H9 (cell line): ENCODE measurements around the gene CFAP119. TPM values are rescaled to one million over a fixed set of nuclear protein-coding genes. Genes with fewer than 3 reads are reported as not detected.

Experiments used
- DNase-seq: peaks from one replicate; pipeline ENCODE4 v3.0.0-alpha.2; 2017
- H2AFZ ChIP-seq: one replicate; pipeline ENCODE4 v1.6.1; 2013; ENCODE audit warnings: mild to moderate bottlenecking, low read length, control low read depth, moderate library complexity
- H2AK5ac ChIP-seq: 2 replicates; pipeline ENCODE4 v1.6.1; 2013; ENCODE audit warnings: low read length, control low read depth, mixed read lengths; ENCODE audit not compliant: insufficient read length
- H2BK120ac ChIP-seq: one replicate; pipeline ENCODE4 v1.6.1; 2013; ENCODE audit warnings: low read depth, mild to moderate bottlenecking, low read length, control low read depth, inconsistent platforms; ENCODE audit not compliant: poor library complexity, severe bottlenecking
- H2BK12ac ChIP-seq: 2 replicates; pipeline ENCODE4 v1.6.1; 2013; ENCODE audit warnings: low read length, control low read depth, mixed read lengths, low read depth; ENCODE audit not compliant: insufficient read length
- H2BK15ac ChIP-seq: 2 replicates; pipeline ENCODE4 v1.6.1; 2013; ENCODE audit warnings: low read depth, low read length, control low read depth
- H2BK20ac ChIP-seq: one replicate; pipeline ENCODE4 v1.6.1; 2013; ENCODE audit warnings: low read depth, mild to moderate bottlenecking, low read length, control low read depth, inconsistent platforms; ENCODE audit not compliant: poor library complexity, severe bottlenecking
- H2BK5ac ChIP-seq: 2 replicates; pipeline ENCODE4 v1.6.1; 2013; ENCODE audit warnings: low read length, control low read depth, mixed read lengths; ENCODE audit not compliant: insufficient read length
- H3K14ac ChIP-seq: 2 replicates; pipeline ENCODE4 v1.6.1; 2013; ENCODE audit warnings: low read length, control low read depth; ENCODE audit not compliant: insufficient read depth
- H3K18ac ChIP-seq: 2 replicates; pipeline ENCODE4 v1.6.1; 2013; ENCODE audit warnings: low read depth, mild to moderate bottlenecking, mixed read lengths, low read length, control low read depth; ENCODE audit not compliant: insufficient read length
- H3K23ac ChIP-seq: 2 replicates; pipeline ENCODE4 v1.6.1; 2013; ENCODE audit warnings: low read length, control low read depth, mixed read lengths, low read depth; ENCODE audit not compliant: insufficient read length
- H3K23me2 ChIP-seq: 2 replicates; pipeline ENCODE4 v1.6.1; 2013; ENCODE audit warnings: low read depth, mild to moderate bottlenecking, mixed read lengths, low read length, control low read depth; ENCODE audit not compliant: insufficient read length, poor library complexity, severe bottlenecking
- H3K27ac ChIP-seq: 2 replicates; pipeline ENCODE4 v1.5.1; 2013; ENCODE audit warnings: low read length, control low read depth, mixed read lengths, low read depth; ENCODE audit not compliant: insufficient read length
- H3K27me3 ChIP-seq: 2 replicates; pipeline ENCODE4 v1.6.1; 2013; ENCODE audit warnings: low read length, control low read depth, inconsistent platforms; ENCODE audit not compliant: insufficient read depth
- H3K4ac ChIP-seq: 2 replicates; pipeline ENCODE4 v1.6.1; 2013; ENCODE audit warnings: low read depth, mild to moderate bottlenecking, control low read depth, inconsistent platforms, low read length, moderate library complexity
- H3K4me1 ChIP-seq: 2 replicates; pipeline ENCODE4 v1.6.1; 2013; ENCODE audit warnings: low read length, control low read depth, inconsistent platforms; ENCODE audit not compliant: insufficient read depth
- H3K4me2 ChIP-seq: 2 replicates; pipeline ENCODE4 v1.6.1; 2013; ENCODE audit warnings: low read length, control low read depth, mixed read lengths; ENCODE audit not compliant: insufficient read length, insufficient read depth
- H3K56ac ChIP-seq: 2 replicates; pipeline ENCODE4 v1.6.1; 2013; ENCODE audit warnings: low read depth, mild to moderate bottlenecking, mixed read lengths, low read length, control low read depth; ENCODE audit not compliant: insufficient read length
- H3K79me1 ChIP-seq: 2 replicates; pipeline ENCODE4 v1.6.1; 2013; ENCODE audit warnings: low read depth, mild to moderate bottlenecking, moderate library complexity, low read length, control low read depth, inconsistent platforms; ENCODE audit not compliant: insufficient read depth, poor library complexity, severe bottlenecking
- H3K79me2 ChIP-seq: 2 replicates; pipeline ENCODE4 v1.6.1; 2013; ENCODE audit warnings: low read length, control low read depth, inconsistent platforms; ENCODE audit not compliant: insufficient read depth
- H3K9ac ChIP-seq: 2 replicates; pipeline ENCODE4 v1.6.1; 2013; ENCODE audit warnings: low read length, control low read depth, mixed read lengths; ENCODE audit not compliant: insufficient read length; ENCODE audit errors: extremely low read depth
- H3K9me3 ChIP-seq: one replicate; pipeline ENCODE4 v1.6.1; 2013; ENCODE audit warnings: low read depth, low read length, inconsistent platforms; ENCODE audit not compliant: control insufficient read depth
- H3T11ph ChIP-seq: one replicate; pipeline ENCODE4 v1.6.1; 2013; ENCODE audit warnings: mild to moderate bottlenecking, low read length, control low read depth, inconsistent platforms
- H4K20me1 ChIP-seq: one replicate; pipeline ENCODE4 v1.6.1; 2013; ENCODE audit not compliant: control insufficient read depth, insufficient read length, insufficient read depth
- H4K5ac ChIP-seq: 2 replicates; pipeline ENCODE4 v1.6.1; 2013; ENCODE audit warnings: low read depth, mild to moderate bottlenecking, mixed read lengths, low read length, control low read depth; ENCODE audit not compliant: insufficient read length
- H4K8ac ChIP-seq: replicated peaks from 2 replicates; pipeline ENCODE4 v1.6.1; 2013; ENCODE audit warnings: low read length, control low read depth, mixed read lengths, low read depth; ENCODE audit not compliant: insufficient read length
- H4K91ac ChIP-seq: 2 replicates; pipeline ENCODE4 v1.6.1; 2013; ENCODE audit warnings: low read depth, mild to moderate bottlenecking, moderate library complexity, mixed read lengths, low read length, control low read depth; ENCODE audit not compliant: insufficient read length
- H3K27ac Mint-ChIP-seq, 3 experiments: 2 replicates in 2 of 3; 3 replicates in 1 of 3; pipeline ENCODE4 v1.8.0; 2020 to 2021; ENCODE audit warnings: mixed read lengths in 3 of 3, mild to moderate bottlenecking in 1 of 3, moderate library complexity in 1 of 3
- H3K27me3 Mint-ChIP-seq: 2 replicates; pipeline ENCODE4 v1.8.0; 2021; ENCODE audit warnings: low read depth, mild to moderate bottlenecking, moderate library complexity, mixed read lengths
- H3K36me3 Mint-ChIP-seq, 3 experiments: 2 replicates in 2 of 3; 3 replicates in 1 of 3; pipeline ENCODE4 v1.8.0; 2020 to 2021; ENCODE audit warnings: low read depth in 3 of 3, mixed read lengths in 3 of 3; ENCODE audit not compliant: insufficient read depth in 1 of 3
- H3K4me1 Mint-ChIP-seq, 2 experiments: 2 replicates each; pipeline ENCODE4 v1.8.0; 2020; ENCODE audit warnings: mixed read lengths in 2 of 2
- H3K4me3 Mint-ChIP-seq, 2 experiments: 2 replicates in 1 of 2; 3 replicates in 1 of 2; pipeline ENCODE4 v1.8.0; 2020 to 2021; ENCODE audit warnings: mild to moderate bottlenecking in 2 of 2, mixed read lengths in 2 of 2, moderate library complexity in 1 of 2
- H3K9me3 Mint-ChIP-seq, 2 experiments: 2 replicates in 1 of 2; 3 replicates in 1 of 2; pipeline ENCODE4 v1.8.0; 2020; ENCODE audit warnings: mild to moderate bottlenecking in 2 of 2, mixed read lengths in 2 of 2, moderate library complexity in 1 of 2
- CTCF ChIP-seq: fragments of 200-600 bp; sonication (generic); conservative IDR thresholded peaks from 3 replicates; pipeline ENCODE4 v1.8.0; 2021; ENCODE audit warnings: antibody characterized with exemption, mild to moderate bottlenecking
- WGBS: extraction: QIAGEN DNeasy Blood & Tissue Kit; methylation state at CpG from one replicate; pipeline ENCODE4 v1.1.7; 2013; ENCODE audit warnings: missing lambda C conversion rate, low lambda C conversion rate, mixed read lengths; ENCODE audit not compliant: insufficient read length; ENCODE audit errors: extremely low coverage; 5-methylcytosine and 5-hydroxymethylcytosine counted together
- total RNA-seq: library from RNA; stranded (reverse); gene quantifications from 2 replicates; pipeline ENCODE4 v1.2.1, GENCODE V29; 2021

CFAP119 gene
- total RNA-seq, 1 experiment from 2014 or later: 5.4 TPM

GRCh38 chr16:30725418-30725792 is 36.5 kb downstream of the CFAP119 start:
- WGBS: no CpG with 5 or more reads among the region's 3 CpGs
- Histone ChIP-seq H4K91ac (no peak overlapping the region), H4K5ac (no peak overlapping the region), H2BK15ac (no peak overlapping the region), H3K56ac (no peak overlapping the region), H4K8ac (no peak overlapping the region), H3K18ac (no peak overlapping the region), H3K23me2 (no peaks in the 10 kb centered on the region), H4K20me1 (no peaks in the 10 kb centered on the region), H3K9ac (no peak overlapping the region), H2BK12ac (no peak overlapping the region), H2AK5ac (no peak overlapping the region), H3K27ac (no peak overlapping the region), H2BK20ac (no peak overlapping the region), H2BK120ac (no peak overlapping the region), H3K79me2 (no peaks in the 10 kb centered on the region; the same call in 1 of the 2 replicates), H3K27me3 (no peaks in the 10 kb centered on the region), H3K79me1 (no peaks in the 10 kb centered on the region), H3K23ac (no peak overlapping the region), H3K9me3 (no peaks in the 10 kb centered on the region), H2AFZ (no peak overlapping the region), H3K4me1 (peaks cover 2% of the 10 kb centered on the region; the same call in 1 of the 2 replicates), H3K14ac (no peak overlapping the region), H2BK5ac (no peak overlapping the region), H3T11ph (no peak overlapping the region), H3K4me2 (no peak overlapping the region), H3K4ac (no peak overlapping the region)
- peaks cover 59 to 89% (median 78%) of the 10 kb centered on the region in 3 experiments for H3K36me3 Mint-ChIP-seq
- no peak for TF ChIP-seq CTCF
- H3K4me1 Mint-ChIP-seq: peaks cover 9 to 10% of the 10 kb centered on the region in 2 experiments
- no peaks in the 10 kb centered on the region for H3K27me3 Mint-ChIP-seq
- no peak overlapping the region for H3K4me3 Mint-ChIP-seq
- H3K27ac Mint-ChIP-seq: no peak overlapping the region
- H3K9me3 Mint-ChIP-seq: peaks cover 0 to 2% of the 10 kb centered on the region in 2 experiments; a peak in 2 of 5 replicates
- DNase-seq: no peak
